ENCODE measurements around the gene MFNG.

MFNG gene

DNA sequence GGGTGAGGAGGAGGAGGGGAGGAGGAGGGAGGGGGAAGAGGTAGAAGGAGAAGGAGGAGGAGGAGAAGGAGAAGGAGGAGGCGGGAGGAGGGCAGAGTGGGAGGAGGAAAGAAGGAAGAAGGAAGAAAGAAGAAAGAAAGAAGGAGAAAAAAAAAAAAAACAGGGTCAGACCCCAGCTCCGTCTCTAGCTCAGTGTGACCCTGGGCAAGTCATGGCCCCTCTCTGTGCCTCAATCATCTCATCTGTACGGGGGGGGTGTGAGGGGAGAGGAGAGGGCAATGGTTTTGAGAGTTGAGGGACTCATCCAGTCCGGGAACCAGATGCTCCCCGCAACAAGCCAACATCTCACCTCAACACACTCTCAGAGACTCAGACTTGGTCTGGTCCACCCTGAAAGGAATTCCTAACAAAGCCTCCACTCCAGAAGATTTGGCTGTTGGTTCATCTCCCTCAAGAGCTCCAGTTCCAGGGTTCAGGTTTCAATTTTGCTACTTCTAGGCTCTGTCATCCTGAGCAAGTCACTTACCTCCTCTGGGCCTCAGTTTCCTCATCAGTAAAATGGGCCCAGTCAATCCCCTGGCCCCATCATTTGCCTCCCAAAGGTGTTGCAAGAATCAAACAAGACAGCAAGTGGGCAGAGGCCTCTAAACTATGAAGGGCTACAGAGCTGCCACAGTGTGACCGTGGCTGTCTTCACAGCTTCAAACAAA, 25.4 kb upstream of the MFNG start:
- no peak for DNase-seq

DNA sequence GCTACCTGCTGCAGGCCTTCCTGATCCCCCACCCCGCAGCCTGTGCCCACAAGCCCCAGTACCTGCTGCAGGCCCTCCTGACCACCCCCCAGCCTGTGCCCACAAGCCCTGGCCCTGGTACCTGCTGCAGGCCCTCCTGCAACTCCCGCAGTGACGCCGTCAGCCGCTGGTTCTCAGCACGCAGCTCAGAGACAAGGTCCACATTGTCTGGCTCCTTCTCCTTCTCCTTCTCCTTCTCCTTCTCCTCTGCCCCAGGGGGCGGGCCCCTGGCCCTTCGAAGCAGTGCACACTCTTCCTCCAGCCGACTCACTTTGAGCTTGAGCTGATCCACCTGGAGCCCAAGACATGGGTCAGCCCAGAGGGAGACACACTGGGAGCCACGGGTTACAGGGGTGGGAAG, 23.9 kb upstream of the MFNG start:
- DNase-seq, result no peak

DNA sequence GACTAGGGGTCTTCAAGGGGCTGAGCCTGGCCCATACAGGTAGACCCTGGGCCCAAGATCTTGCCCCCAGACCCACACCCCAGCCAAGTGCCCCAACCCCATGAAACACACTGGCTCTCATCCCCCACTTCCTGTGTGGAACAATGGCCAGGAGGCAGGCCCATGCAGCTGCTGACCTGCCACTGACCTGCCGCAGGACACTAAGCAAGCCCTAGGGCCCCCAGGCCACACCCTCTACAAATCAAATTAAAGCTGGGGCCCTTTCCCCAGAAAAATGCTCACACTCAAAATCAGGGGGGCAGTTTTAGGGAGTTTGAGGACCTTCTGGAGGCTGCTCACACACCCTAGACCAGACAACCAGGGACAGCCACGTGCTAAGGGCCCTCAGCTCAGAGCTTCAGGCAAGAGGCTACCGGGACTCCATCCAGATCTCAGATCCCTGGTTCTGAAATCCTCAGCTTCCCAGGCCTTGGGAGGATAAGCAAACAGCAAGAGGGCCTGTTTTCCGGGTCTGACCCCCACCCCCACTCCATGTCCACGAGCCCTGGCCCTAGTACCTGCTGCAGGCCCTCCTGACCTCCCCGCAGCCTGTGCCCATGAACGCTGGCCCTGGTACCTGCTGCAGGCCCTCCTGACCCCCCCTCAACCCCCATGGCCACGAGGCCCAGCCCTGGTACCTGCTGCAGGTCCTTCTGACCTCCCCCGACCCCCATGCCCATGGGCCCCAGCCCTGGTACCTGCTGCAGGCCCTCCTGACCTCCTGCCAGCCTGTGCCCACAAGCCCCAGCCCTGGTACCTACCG, 23.1 kb upstream of the MFNG start:
- DNase-seq, result no peak

DNA sequence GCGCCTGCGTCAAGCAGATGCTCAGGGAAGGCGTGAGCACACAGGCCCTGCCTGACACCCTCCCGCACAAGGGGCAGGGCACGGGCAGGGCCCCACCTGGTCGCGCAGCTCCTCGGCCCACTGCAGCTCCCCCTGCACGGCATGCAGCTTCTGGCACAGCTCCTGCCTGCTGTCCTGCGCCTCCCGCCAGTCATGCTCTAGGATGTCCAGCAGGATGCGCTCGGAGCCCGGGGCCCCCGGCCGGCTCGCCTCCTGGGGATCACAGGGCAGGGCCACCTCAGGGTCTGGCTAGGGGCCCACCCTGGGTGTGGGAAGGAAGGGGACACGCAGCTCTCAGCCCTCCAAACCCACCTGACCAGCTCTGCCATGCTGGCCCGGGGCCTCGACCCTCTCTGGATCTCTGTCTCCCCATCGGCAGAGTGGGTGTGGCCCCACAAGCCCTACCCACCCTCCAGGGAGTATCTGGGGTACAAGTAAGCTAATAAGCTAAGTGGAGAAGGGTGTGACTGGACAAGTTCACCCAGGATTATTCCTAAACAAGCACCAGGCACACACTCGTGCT, 22.3 kb upstream of the MFNG start:
- DNase-seq, result no peak

DNA sequence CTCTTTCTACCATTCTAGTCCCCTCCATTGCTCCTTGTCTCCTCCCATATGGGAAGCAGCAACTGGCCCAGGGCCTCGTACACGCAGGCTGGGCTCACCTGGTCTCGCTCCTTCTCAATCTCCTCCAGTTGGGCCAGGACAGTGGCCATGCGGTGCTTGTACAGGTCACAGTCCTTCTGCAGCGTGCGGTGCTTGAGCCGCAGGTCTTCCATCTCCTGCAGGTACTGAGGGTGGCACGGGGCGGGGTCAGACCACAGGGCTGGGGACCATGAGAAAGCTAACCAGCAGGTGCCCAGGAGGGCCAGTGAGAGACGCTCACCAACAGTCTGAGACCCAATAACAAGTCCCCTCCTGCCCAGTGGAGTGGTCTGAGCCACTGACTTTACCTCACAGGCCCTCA, 21.5 kb upstream of the MFNG start:
- DNase-seq, result no peak

DNA sequence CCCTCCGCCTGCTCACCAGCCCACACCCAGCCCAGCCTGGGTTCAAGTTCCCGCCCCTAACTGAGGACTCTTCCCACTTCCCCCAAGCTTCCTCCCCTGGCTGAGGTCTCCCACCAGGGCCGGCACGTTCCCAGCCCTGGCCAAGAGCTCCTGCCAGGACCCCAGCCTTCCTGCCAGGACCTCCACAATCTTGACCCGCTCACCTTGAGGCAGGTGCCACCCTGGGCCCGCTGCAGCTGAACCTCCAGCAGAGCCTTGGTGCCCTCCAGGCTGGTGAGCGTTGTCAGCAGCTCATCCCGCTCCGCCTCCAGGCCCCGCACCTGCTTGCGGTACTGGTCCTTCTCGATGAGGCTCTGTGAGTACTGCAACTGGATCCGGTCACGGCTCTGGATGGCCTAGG, 19.8 kb upstream of the MFNG start:
- no peak for DNase-seq

DNA sequence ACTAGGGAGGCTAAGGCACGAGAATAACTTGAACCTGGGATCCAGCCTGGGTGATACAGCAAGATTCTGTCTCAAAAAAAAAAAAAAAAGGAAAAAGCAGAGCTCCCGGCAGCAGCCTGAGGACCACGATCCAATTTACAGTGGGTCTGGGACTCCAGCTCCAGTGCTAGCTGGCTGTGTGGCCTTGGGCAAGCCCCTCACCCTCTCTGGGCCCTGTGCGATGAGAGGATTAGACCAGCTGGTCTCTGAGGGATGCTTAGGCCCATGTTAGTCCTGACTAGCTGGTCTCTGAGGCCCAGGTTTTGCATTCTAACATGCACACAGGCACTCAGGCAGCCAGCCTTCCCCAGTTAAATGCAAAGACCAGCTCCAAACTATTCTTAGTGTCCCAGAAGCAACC, 19.4 kb upstream of the MFNG start:
- DNase-seq, result no peak

DNA sequence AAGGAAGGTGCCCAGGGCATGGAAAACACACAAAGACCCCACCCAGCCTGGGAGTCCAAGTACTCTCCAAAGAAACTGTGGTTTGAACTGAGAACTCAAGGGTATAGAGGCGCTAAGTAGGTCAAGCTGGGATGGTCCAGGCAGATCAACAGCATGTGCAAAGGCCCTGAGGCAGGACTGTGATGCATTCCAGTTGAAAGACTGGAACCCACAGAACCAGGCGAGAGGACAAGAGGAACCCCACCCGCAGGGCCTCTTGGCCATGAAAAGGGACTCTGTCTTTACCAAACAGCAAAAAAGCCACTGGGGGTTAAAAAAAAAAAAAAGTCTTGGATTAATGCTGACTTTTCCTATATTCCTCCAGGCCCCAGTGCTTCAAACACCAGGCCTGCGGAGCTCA, 18.8 kb upstream of the MFNG start:
- DNase-seq, result no peak

DNA sequence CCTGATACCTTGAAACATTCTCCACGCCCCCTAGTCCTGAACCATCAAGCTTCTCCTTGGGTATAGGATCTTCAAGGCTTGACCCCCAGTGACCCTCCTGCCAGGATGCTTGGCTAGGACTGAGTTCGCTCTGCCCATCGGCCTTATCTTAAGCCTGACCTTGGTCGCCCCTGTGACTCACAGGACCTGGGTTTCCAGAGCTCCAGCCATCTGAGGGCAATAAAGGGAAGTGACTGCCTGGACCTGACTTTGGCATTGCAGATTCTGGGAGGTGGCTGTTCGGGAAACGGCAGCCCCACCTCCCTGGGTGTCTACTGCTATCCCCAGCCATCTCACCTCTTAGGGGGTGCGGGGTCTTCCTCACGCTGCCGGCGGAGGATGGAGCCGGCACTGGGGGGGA, 17.7 kb upstream of the MFNG start:
- no peak for DNase-seq

DNA sequence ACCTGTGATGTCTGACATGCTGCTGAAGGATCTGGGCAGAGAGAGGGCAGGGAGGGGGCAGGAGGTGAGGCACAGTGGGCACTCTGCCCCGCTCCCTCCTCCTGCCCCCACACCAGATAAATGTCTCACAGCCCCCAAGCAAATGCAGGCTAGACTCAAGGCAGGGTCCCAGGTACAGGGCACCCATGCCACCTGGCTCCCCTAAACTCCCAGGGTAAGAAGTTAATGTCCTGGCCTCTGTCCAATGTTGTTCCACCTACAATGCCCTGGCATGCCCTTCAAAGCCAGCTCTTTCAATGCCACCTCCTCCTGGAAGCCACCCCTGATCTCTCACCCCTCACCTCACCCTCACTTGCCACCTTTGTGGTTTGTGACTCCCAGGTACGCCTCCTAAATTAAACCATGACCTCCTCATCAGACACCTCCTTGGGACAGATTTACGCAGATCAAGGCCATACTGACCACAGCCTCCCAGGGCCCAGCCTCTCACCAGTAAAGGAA, 17.0 kb upstream of the MFNG start:
- DNase-seq, result no peak

DNA sequence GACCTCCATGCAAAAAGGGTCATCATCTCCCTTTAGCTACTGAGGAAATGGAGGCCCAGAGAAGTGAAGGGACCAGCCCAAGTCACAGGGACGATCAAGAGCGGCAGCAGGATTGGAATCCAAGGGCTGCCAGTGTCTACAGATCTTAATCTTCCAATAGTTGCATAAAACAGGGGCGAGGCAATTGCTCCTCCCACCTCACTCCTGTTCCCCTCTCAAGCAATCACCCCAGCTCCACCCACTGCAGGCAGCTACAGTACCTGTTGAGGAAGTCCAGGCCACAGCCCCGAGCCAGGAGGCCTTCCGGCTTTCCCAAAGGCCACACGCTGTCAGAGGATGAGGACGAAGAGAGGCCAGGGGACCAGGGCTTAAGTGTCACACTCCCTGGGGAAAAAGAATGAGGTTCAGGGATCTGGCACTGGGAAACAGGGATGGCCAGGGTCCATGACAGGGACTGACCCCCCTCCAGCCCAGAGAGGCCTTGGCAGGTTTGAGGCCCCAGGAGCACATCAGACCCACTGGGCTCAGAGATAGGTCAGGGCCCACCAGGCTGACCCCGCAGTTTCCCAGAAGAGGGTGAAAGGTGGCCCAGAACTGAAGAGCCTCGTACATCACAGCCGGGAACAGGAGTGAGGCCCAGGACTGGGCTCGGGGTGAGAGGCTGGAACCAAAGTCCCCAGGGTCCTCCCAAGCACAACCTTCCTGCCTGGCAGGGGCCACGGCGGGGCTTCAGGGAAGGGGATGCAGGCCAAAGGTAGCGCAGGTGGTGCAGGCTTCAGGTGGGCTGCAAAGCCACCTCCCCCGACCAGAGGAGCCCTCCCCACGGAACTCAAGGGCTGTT, 16.4 kb upstream of the MFNG start:
- DNase-seq, result no peak

DNA sequence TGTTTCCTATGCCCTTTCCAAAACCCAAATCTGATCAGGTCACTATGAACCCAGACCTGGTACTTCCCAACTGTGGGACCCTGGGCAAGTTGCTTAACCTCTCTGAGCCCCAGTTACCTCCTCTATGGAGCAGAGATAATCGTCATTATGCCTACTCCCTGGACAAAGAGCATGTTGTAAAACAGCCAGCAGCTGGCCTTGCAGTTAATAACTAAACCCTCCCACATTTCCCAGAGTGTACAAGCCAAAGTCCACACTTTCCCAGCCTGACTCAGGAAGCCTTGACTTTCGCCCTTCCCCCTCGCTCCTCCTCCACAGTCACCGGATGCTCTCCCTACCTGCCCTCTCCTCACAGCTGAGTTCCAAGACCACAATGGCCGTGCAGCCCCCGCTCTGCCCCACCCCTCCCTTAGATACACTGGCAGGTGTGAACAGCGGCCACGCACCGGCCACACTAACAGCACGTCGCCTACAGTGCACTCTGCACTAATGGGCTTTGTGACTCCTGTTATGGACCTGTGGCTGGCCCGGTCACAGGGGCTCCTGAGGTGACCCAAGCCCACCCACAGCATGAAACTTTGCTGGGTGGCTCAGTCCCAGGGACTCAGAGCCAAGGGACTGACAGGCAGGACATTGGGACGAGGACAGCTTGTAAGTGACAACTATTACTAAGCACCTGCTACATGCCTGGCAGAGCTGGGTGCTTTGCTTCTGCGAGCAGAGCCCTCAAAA, 15.6 kb upstream of the MFNG start:
- no peak for DNase-seq

DNA sequence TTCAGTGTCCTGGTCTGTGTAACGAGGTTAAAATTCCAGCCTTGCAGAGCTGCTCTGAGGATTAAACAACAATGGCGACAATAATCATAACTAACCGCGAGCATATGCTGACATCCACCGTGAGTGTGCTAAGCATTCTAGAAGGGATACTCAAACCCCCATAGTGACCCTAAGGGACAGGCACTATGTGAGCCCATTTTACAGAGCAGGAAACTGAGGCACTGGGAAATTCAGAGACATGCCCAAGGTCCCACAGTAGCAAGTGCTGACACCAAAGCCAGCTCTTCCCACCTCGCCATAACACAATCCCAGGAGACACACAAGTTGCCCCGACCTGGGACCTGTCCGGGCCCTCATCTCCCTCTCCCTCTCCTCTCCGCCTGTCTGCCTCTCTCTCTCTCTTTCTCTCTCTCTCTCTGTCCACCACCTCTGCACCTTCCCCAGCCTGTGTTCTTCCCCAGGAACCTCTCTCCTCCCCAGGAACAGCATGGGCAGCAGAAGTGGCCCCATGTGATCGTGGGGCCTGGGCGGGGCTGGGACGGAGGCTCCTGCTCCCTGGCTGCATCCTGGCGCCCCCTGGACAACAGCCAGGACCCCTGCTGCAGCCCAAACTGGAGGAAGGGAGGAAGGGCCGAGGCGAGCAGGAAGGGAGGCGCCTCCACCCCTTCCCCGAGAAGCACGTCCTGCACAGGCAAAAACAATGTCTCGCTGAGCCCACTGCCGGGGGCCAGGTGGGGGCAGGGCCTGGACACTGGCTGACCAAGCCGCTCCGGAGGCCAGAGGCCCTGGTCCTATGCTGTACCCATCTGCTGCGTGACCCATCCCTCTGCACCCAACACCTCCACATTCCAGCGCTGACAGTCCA, 14.8 kb upstream of the MFNG start:
- DNase-seq, result no peak

DNA sequence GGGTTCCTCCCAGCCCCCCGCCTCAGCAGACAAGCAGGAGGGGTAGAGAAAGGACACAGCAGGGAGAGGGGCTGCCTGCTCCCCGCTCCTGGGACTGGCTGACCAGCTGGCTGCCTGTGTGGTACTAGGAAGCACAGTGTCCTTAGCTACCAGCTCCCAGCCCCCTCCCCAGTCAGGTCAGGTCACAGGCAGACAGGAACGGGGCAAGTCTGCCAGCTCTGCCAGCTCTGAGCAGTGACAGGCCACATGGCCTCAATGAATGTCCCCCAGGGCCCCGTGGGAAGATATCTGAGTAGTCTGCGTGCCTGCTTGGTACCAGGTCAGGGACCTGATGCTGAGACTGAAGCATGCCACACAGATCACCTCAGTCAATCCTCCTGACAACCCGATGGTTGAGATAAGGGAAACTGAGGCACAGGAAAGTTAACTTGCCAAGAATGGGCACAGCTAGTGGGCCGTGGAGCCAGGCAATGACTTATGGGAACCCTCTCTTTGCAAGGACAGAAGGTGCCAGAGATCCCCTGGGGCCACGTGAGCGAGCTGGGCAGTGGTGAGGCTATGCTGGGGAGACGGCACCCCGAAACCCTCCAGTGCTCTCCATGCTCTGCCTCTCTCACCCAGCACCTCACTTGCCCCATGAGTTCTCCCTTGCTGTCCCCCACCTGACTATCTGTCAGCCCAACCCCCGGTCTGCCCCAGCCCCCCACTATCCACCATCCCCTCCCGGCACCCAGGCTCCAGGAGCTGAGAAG, 13.8 kb upstream of the MFNG start:
- DNase-seq, result no peak

DNA sequence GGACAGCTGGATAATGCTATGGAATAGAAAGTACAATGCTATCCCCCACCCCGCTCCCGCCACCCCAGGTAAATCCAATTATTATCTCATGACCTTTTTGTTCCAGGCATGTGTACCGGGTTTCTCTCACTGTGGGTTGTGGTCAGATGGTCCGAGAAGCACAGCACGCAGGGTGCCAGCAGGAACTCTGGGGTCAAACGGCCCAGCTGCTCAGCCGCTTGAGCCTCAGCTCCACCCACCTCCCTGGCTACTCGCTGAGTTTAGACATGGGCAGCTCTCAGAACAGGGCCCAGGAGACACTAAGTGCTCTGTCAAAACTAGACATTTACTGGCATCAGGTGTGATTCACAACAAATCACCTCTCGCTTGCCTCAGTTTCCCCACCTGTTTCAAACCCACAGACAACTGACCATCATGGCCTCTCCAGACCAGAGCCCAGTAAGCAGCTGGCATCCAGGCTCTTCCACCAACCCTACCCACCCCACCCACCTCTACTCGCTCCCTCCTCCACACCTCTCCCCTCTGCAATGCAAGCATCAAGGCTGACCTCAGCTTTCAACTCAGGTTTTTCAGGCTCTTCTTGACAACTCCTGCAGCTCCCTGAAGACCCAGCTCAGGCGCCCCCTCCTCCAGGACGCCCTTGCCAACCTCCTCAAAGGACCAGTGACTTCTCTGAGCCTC, 13.0 kb upstream of the MFNG start:
- DNase-seq, result no peak

DNA sequence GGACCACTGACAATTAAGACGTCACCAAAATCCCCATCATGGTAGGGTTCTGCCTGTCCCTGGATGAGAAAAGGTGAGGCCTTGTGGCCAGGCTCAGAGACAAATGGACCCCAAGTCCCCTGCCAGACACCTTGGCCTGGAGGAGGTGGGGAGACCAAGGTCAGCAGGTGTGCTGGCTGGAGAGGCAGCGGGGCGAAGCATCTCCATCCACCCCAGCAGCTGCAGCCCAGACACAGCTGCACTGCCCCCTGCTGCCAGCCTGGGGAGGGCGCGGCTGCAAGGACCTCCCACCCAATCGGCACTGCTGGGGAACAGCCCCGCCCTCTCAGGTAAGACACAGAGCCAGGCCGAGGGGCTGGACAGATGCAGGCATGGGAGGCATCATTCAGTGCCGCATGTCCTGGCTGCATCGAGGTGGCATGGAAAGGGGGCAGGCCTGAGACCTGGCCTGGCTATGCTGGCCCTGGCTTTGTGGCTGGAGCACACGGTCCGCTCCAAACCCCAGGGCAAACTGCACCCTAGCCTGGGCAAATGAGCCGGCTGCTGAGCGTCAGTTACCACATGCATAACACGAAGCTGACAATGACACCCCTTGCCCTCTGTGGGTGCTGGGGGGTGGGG, 12.2 kb upstream of the MFNG start:
- DNase-seq, result no peak

DNA sequence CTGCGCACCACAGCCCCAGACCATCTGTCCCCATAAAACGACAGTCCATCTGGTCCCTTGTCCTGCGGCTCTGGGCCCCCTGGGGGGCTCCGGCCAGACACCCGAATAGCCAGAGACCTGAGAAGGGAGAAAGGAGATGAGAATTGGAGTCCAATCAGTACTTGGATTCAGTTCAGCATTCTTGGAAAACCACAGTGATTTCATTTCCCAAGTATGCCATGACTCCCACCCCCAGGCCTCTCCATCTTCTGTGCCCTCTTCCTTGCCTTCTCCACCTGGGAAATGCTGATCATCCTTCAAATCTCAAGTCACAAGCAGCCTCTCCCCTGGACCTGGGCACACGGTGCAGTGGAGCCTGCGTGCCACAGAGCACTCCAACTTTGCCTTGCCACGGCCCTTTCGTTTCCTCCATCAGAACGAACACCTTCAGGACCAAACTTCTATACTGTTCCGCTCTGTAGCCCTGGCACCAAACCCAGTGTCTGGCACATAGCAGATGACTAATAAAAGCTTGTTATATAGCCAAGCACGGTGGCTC, 10.9 kb upstream of the MFNG start:
- DNase-seq, result no peak

DNA sequence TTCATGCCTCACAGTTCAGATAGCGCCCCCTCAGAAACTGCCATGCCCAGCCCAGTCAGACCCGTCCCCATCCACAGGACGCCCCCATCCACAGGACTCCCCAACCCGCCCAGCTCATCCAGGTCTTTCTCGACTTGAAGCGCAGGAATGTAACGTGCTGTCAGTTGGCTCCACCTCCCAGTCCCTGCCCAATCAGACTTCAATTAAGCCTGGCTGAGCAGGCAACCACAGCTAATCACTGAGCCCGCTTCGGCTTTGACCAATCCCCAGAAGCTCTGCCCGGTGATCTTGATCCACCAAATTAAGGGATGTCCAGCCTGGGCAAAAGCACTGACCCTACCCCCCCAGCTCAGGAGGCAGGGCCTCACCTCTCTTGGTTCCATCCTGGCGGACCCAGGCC, 10.5 kb upstream of the MFNG start:
- DNase-seq, result no peak

DNA sequence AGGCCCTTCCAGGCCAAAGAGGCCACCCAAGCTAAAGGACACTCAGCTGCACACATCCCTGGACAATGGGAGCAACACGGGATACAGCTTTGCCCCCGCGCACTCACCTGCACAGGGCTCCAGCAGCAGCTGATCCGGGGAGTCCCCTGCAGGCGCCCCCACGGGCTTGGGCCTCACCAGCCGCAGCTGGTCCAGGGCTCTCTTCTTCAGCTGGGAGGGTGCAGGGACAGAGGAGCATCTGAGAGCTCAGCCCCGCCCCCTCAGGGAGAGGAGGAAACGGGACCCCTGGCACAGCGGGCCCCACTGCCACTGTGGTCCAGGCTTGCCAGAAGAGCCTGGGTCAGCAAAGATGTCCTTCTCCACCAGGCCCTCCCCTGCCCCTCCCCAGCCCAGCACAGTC, 7.8 kb upstream of the MFNG start:
- no peak for DNase-seq
